Glutamatergic neuron (in vitro differentiated cells): ENCODE data around the gene SOX1. TPM values are rescaled to one million over a fixed set of nuclear protein-coding genes. Genes with fewer than 3 reads are reported as not detected.

ENCODE experiments used
- DNase-seq: peaks from one replicate; pipeline ENCODE4 v3.0.0; 2022
- H3K27ac Mint-ChIP-seq: one replicate; pipeline ENCODE4 v1.8.0; 2020; ENCODE audit warnings: mild to moderate bottlenecking, mixed read lengths, inconsistent platforms; ENCODE audit not compliant: unreplicated experiment
- H3K27me3 Mint-ChIP-seq: one replicate; pipeline ENCODE4 v1.8.0; 2020; ENCODE audit warnings: mild to moderate bottlenecking, moderate library complexity, mixed read lengths, inconsistent platforms; ENCODE audit not compliant: unreplicated experiment
- H3K36me3 Mint-ChIP-seq: one replicate; pipeline ENCODE4 v1.8.0; 2020; ENCODE audit warnings: mild to moderate bottlenecking, mixed read lengths, inconsistent platforms; ENCODE audit not compliant: unreplicated experiment
- H3K4me1 Mint-ChIP-seq: one replicate; pipeline ENCODE4 v1.8.0; 2020; ENCODE audit warnings: mild to moderate bottlenecking, low read depth, mixed read lengths, inconsistent platforms; ENCODE audit not compliant: unreplicated experiment
- H3K4me3 Mint-ChIP-seq: one replicate; pipeline ENCODE4 v1.8.0; 2020; ENCODE audit warnings: mild to moderate bottlenecking, mixed read lengths, inconsistent platforms; ENCODE audit not compliant: unreplicated experiment
- H3K9me3 Mint-ChIP-seq: one replicate; pipeline ENCODE4 v1.8.0; 2020; ENCODE audit warnings: mild to moderate bottlenecking, moderate library complexity, mixed read lengths, inconsistent platforms; ENCODE audit not compliant: unreplicated experiment
- CTCF ChIP-seq: fragments of 200-600 bp; sonication (generic); IDR thresholded peaks from one replicate; pipeline ENCODE4 v1.5.0; 2021; ENCODE audit not compliant: partially characterized antibody, unreplicated experiment
- total RNA-seq: library from RNA; stranded (reverse); fragmentation: NEBNext Ultra II Directional; extraction: Animal tissue kit (Norgen Biotek cat#: 25700); gene quantifications from one replicate; pipeline ENCODE4 v1.2.1, GENCODE V29; 2021; ENCODE audit not compliant: unreplicated experiment

SOX1 gene
- total RNA-seq, 1 donor from 2014 or later, result 0.76 TPM

- DNase-seq, result no peak
- TF ChIP-seq CTCF, result no peak
- H3K4me3 Mint-ChIP-seq, result no peak overlapping the region
- H3K4me1 Mint-ChIP-seq, result peaks cover 10% of the 10 kb centered on the region
- H3K36me3 Mint-ChIP-seq, result peaks cover under 1% of the 10 kb centered on the region
- peaks cover 8% of the 10 kb centered on the region for H3K9me3 Mint-ChIP-seq
- peaks cover 14% of the 10 kb centered on the region for H3K27me3 Mint-ChIP-seq
- H3K27ac Mint-ChIP-seq, result no peak overlapping the region
Measured at GRCh38 chr13:112077729-112078128, 10.8 kb downstream of the SOX1 start.

DNA sequence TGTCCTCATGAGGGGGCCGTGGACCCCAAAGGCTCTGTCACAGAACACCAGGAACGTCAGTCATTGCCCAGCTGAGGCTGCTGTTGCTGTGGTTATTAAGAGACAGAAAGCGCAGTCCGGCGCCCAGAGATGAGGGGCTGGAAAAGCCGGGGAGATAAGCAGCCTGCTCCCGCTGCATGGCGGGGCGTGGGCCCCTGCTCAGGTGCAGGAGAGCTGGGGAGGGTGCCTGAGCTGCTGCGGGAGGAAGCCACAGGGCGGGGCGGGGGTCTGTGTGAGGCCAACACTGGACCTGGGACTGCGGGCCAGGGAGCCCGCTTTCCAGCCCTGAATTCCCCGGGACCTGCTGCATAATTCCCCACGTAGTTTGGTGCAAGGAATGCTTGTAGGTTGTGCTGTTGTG lies 11.3 kb downstream of the SOX1 start:
- no peak for DNase-seq
- Mint-ChIP-seq H3K36me3 (peaks cover 5% of the 10 kb centered on the region), H3K4me3 (no peak overlapping the region), H3K9me3 (peaks cover 8% of the 10 kb centered on the region), H3K27me3 (peaks cover 14% of the 10 kb centered on the region), H3K27ac (no peak overlapping the region), H3K4me1 (peaks cover 10% of the 10 kb centered on the region)
- TF ChIP-seq CTCF, result no peak

DNA sequence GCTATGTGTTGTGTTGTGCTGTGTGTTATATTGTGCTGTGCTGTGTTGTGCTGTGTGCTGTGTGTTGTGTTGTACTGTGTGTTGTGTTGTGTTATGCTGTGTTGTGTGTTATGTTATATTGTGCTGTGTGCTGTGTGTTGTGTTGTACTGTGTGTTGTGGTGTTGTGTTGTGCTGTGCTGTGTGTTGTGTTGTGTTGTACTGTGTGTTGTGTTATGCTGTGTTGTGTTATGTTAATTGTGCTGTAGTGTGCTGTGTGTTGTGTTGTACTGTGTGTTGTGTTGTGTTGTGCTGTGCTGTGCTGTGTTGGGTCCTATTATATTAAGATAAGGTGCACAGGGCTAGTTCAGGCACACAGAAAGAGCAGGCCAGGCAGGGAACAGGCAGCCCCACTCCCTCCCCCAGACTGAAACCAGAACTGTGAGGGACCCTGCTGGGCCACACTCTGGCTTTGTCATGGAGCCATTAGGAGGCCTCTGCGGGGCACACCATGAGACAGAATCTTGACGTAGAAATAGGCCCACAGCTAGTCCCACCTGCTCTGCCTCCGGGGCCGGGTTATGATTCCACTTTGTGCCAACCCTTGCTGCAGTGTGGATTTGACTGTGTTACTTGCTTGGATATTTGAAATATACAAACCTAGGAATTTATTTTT lies 12.1 kb downstream of the SOX1 start:
- Mint-ChIP-seq H3K27ac (no peak overlapping the region), H3K9me3 (peaks cover 5% of the 10 kb centered on the region), H3K4me1 (peaks cover 7% of the 10 kb centered on the region), H3K36me3 (peaks cover 13% of the 10 kb centered on the region), H3K4me3 (no peak overlapping the region), H3K27me3 (peaks cover 10% of the 10 kb centered on the region)
- no peak for DNase-seq
- no peak for TF ChIP-seq CTCF

- H3K4me1 Mint-ChIP-seq, result peaks cover 4% of the 10 kb centered on the region
- no peak for DNase-seq
- no peak overlapping the region for H3K27ac Mint-ChIP-seq
- no peak for TF ChIP-seq CTCF
- peaks cover 5% of the 10 kb centered on the region for H3K9me3 Mint-ChIP-seq
- peaks cover 8% of the 10 kb centered on the region for H3K27me3 Mint-ChIP-seq
- H3K4me3 Mint-ChIP-seq, result no peak overlapping the region
- peaks cover 18% of the 10 kb centered on the region for H3K36me3 Mint-ChIP-seq
Measured at GRCh38 chr13:112079696-112080095, 12.7 kb downstream of the SOX1 start.

- no peak overlapping the region for H3K27ac Mint-ChIP-seq
- H3K4me3 Mint-ChIP-seq, result no peak overlapping the region
- peaks cover 4% of the 10 kb centered on the region for H3K27me3 Mint-ChIP-seq
- peaks cover 16% of the 10 kb centered on the region for H3K4me1 Mint-ChIP-seq
- H3K9me3 Mint-ChIP-seq, result peaks cover 4% of the 10 kb centered on the region
- DNase-seq, result no peak
- no peak for TF ChIP-seq CTCF
- peaks cover 25% of the 10 kb centered on the region for H3K36me3 Mint-ChIP-seq
Measured at GRCh38 chr13:112083971-112084370, 17.0 kb downstream of the SOX1 start.
